ENCODE data around the gene CTAGE9.

DNA sequence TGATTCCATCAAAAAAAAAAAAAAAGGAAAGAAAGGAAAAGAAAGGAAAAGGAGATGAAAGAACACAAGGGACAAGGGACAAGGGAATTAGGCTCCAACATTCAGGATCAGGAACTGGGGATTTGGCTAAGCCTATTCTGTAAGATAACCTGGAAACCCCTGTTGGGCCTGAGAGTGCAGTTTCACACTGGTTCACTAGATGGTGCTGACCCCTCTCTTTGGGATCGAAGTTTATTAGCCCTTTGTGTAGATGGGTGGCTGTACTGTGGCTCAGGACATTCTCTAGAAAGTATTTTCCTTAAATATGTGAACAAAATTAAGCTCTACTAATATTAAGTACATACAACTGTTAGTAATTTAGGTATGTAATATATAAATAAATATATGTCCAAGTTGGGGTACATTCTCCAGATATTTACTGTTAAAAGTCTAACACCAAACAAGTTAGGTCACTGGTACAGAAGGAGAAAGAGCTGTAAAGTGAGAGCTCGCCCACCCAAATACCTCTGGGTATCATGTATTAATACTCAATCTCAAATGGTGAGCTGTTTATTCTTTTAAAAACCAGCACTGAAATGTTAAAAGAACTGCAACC lies 15.9 kb downstream of the CTAGE9 start:
- TF ChIP-seq, protein P1, sequence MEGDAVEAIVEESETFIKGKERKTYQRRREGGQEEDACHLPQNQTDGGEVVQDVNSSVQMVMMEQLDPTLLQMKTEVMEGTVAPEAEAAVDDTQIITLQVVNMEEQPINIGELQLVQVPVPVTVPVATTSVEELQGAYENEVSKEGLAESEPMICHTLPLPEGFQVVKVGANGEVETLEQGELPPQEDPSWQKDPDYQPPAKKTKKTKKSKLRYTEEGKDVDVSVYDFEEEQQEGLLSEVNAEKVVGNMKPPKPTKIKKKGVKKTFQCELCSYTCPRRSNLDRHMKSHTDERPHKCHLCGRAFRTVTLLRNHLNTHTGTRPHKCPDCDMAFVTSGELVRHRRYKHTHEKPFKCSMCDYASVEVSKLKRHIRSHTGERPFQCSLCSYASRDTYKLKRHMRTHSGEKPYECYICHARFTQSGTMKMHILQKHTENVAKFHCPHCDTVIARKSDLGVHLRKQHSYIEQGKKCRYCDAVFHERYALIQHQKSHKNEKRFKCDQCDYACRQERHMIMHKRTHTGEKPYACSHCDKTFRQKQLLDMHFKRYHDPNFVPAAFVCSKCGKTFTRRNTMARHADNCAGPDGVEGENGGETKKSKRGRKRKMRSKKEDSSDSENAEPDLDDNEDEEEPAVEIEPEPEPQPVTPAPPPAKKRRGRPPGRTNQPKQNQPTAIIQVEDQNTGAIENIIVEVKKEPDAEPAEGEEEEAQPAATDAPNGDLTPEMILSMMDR (IDR thresholded peaks at IDR 0.05; ENCODE audit: borderline replicate concordance, extremely low read depth, low read length, poor library complexity, severe bottlenecking) = peak; percentile 77
- no peak for TF ChIP-seq EZH2 (IDR thresholded peaks at IDR 0.05; ENCODE audit: borderline replicate concordance, low read depth, low read length, severe bottlenecking)
